HEK293 (cell line): Measurements from ENCODE around the gene CDKAL1.

Source experiments
- CTCF ChIA-PET: fragments of 350-600 bp; formaldehyde crosslinking; extraction: SDS; loops from one replicate; lab custom pipeline; 2021; ENCODE audit warnings: antibody characterized with exemption; lab: Yijun Ruan, JAX
- POLR2A ChIA-PET: fragments of 300-600 bp; formaldehyde crosslinking; extraction: SDS; loops from one replicate; lab custom pipeline; 2020; ENCODE audit warnings: antibody characterized with exemption, inconsistent platforms; lab: Yijun Ruan, JAX
- H3K27ac ChIP-seq: fragments of 200-500 bp; sonication (Bioruptor generic); 2 replicates; pipeline ENCODE4 v1.5.1; 2014; ENCODE audit warnings: low read depth, low read length, control low read depth, inconsistent platforms; ENCODE audit errors: extremely low read depth
- H3K36me3 ChIP-seq, 2 experiments: fragments of 200-500 bp in 1 of 2; sonication (Bioruptor generic) in 1 of 2; 1 replicate in 1 of 2; 2 replicates in 1 of 2; pipeline ENCODE4 v1.5.1; 2014 to 2017; ENCODE audit warnings: inconsistent platforms in 2 of 2, low read length in 2 of 2; ENCODE audit not compliant: control insufficient read depth in 2 of 2, insufficient read depth in 1 of 2
- H3K4me1 ChIP-seq: fragments of 200-500 bp; sonication (Bioruptor generic); 2 replicates; pipeline ENCODE4 v1.5.1; 2014; ENCODE audit warnings: mild to moderate bottlenecking, low read length, inconsistent platforms; ENCODE audit not compliant: control insufficient read depth, insufficient read depth
- H3K4me3 ChIP-seq: 2 replicates; pipeline ENCODE4 v1.5.1; 2011; ENCODE audit warnings: low read depth, mild to moderate bottlenecking, control low read depth, low read length, moderate library complexity
- H3K9me3 ChIP-seq: fragments of 200-500 bp; sonication (Bioruptor generic); 2 replicates; pipeline ENCODE4 v1.5.1; 2014; ENCODE audit warnings: low read depth, low read length, inconsistent platforms; ENCODE audit not compliant: control insufficient read depth, insufficient read depth
- HIC1 ChIP-seq: fragments of 450-650 bp; formaldehyde crosslinking; IDR thresholded peaks from 2 replicates; pipeline ENCODE4 v1.5.1; 2016; ENCODE audit warnings: missing biosample characterization, missing genetic modification characterization
- PRDM1 ChIP-seq: fragments of 450-650 bp; formaldehyde crosslinking; IDR thresholded peaks from 2 replicates; pipeline ENCODE4; 2016; ENCODE audit warnings: missing biosample characterization, missing genetic modification characterization
- ZNF169 ChIP-seq: fragments of 450-650 bp; formaldehyde crosslinking; IDR thresholded peaks from 2 replicates; pipeline ENCODE4 v1.5.1; 2016; ENCODE audit warnings: missing biosample characterization, missing genetic modification characterization
- ZNF184 ChIP-seq: fragments of 450-650 bp; IDR thresholded peaks from 2 replicates; pipeline ENCODE4 v1.5.1; 2018; ENCODE audit warnings: missing biosample characterization, mild to moderate bottlenecking, missing genetic modification characterization
- ZNF341 ChIP-seq: fragments of 450-650 bp; formaldehyde crosslinking; IDR thresholded peaks from 2 replicates; pipeline ENCODE4; 2016; ENCODE audit warnings: low read depth, missing biosample characterization, missing genetic modification characterization
- ZNF362 ChIP-seq: fragments of 450-650 bp; formaldehyde crosslinking; IDR thresholded peaks from 2 replicates; pipeline ENCODE4 v1.5.1; 2016; ENCODE audit warnings: missing biosample characterization, missing genetic modification characterization
- ZNF626 ChIP-seq: fragments of 450-650 bp; sonication (Bioruptor Pico); formaldehyde crosslinking; IDR thresholded peaks from 2 replicates; pipeline ENCODE4 v1.5.1; 2018; ENCODE audit warnings: missing biosample characterization, missing genetic modification characterization, inconsistent platforms
- ZNF777 ChIP-seq: fragments of 450-650 bp; formaldehyde crosslinking; IDR thresholded peaks from 2 replicates; pipeline ENCODE4 v1.5.1; 2017; ENCODE audit warnings: missing biosample characterization, missing genetic modification characterization, borderline replicate concordance
- ZSCAN5A ChIP-seq: fragments of 450-650 bp; formaldehyde crosslinking; IDR thresholded peaks from 2 replicates; pipeline ENCODE4 v1.5.1; 2016; ENCODE audit warnings: missing biosample characterization, missing genetic modification characterization

Gene CDKAL1

DNA sequence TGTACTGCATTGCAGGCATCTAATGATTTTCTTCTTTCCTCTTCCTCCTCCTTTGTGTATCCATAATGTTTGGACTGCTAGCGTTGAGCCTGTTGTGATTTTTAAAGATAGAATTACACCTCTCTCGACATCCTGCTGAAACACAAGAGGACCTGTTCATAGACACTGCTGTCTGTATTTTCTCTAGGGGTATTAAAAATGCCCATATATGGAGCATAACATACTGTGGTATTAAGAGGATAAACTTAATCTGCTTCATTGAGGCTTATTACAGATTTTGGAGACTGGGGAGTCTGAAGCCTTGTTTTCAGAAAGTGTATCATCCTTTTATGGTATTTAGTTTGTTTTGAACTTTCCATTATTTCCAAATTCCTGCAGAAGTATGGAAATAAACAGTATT is 414.3 kb downstream of the CDKAL1 start:
- no peaks in the 10 kb centered on the region for H3K36me3 ChIP-seq
- ChIA-PET POLR2A (no interaction called here), CTCF (interaction anchor here (0.6 kb wide), 1 partner anchor 640 kb away, joined by 6 read pairs; no protein-coding TSS in a partner anchor)
- no peak overlapping the region for H3K4me3 ChIP-seq
- H3K4me1 ChIP-seq = peaks cover 4% of the 10 kb centered on the region
- TF ChIP-seq ZNF362 (no peak), ZNF341 (tag by site-specific recombination) (no peak)
- no peak overlapping the region for H3K27ac ChIP-seq
- H3K9me3 ChIP-seq = no peaks in the 10 kb centered on the region

- CTCF ChIA-PET = interaction anchor here (0.6 kb wide), 1 partner anchor 640 kb away, joined by 6 read pairs; no protein-coding TSS in a partner anchor
- POLR2A ChIA-PET = no interaction called here
- H3K36me3 ChIP-seq = no peaks in the 10 kb centered on the region
Measured at GRCh38 chr6:20949138-20949537, 414.9 kb downstream of the CDKAL1 start.

GRCh38 chr6:20952699-20953474 is 418.6 kb downstream of the CDKAL1 start:
- POLR2A ChIA-PET = no interaction called here

More at GRCh38 chr6:20949138-20949537, 414.9 kb downstream of the CDKAL1 start:
- Histone ChIP-seq H3K9me3 (no peaks in the 10 kb centered on the region), H3K4me1 (peaks cover 4% of the 10 kb centered on the region), H3K4me3 (no peak overlapping the region), H3K27ac (no peak overlapping the region)
- TF ChIP-seq HIC1 (no peak), ZNF169 (no peak), ZNF777 (tag by site-specific recombination) (no peak), ZNF626 (tag by site-specific recombination) (no peak)

DNA sequence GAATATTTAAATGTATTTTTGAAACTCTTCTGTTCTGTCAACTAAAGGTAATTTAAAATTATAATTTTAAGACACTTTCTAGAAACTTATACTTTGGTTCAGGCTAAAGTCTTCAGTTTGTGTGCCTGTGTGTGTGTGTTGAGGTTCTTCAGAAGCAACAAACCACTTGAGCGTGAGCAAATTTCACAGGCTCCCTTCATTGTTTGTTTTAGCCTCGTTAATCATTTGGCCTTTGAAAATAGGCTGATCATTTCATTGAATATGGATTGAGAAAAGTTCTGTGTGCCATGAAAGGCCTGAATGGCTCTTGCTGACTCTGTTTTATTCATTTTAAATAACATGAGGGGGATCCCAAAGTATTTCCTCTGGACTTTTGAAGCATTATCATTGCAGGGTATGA is 420.1 kb downstream of the CDKAL1 start:
- Histone ChIP-seq H3K36me3 (no peaks in the 10 kb centered on the region), H3K27ac (no peak overlapping the region), H3K4me1 (0 out of 2 replicates have a peak, but pooled peaks cover 2% of the 10 kb centered on the region), H3K9me3 (no peaks in the 10 kb centered on the region), H3K4me3 (no peak overlapping the region)
- CTCF ChIA-PET = interaction anchor here (0.5 kb wide), 1 partner anchor 1449 kb away, joined by 4 read pairs; no protein-coding TSS in a partner anchor
- no peak for TF ChIP-seq ZSCAN5A (tag by site-specific recombination)
- POLR2A ChIA-PET = no interaction called here

More at GRCh38 chr6:20952699-20953474, 418.6 kb downstream of the CDKAL1 start:
- Histone ChIP-seq H3K36me3 (no peaks in the 10 kb centered on the region), H3K9me3 (no peaks in the 10 kb centered on the region), H3K4me1 (peaks cover 6% of the 10 kb centered on the region), H3K4me3 (no peak overlapping the region), H3K27ac (no peak overlapping the region)
- CTCF ChIA-PET = interaction anchor here (0.9 to 1.0 kb wide), 2 partner anchors 9 to 635 kb away, joined by 4 to 6 read pairs; no protein-coding TSS in a partner anchor
- no peak for TF ChIP-seq PRDM1
- TF ChIP-seq ZNF184 = peak; percentile 23; the same call in 1 of the 2 replicates
